AG04449 (cell line): ENCODE results near the gene RXRB.

Experiments
- CTCF ChIA-PET: fragments of 350-600 bp; formaldehyde crosslinking; extraction: SDS; loops from one replicate; lab custom pipeline; 2021; ENCODE audit warnings: antibody characterized with exemption; lab: Yijun Ruan, JAX
- POLR2A ChIA-PET: fragments of 400-600, 350-600 bp; formaldehyde crosslinking; extraction: SDS; loops from one replicate; lab custom pipeline; 2020; ENCODE audit warnings: antibody characterized with exemption, inconsistent platforms; lab: Yijun Ruan, JAX
- DNase-seq: peaks from one replicate; pipeline ENCODE4 v3.0.0-alpha.2; 2010; ENCODE audit warnings: low read depth, low spot score
- H3K4me3 ChIP-seq: 2 replicates; pipeline ENCODE4 v1.5.1; 2011; ENCODE audit warnings: low read depth, mild to moderate bottlenecking, control low read depth, low read length
- CTCF ChIP-seq: IDR thresholded peaks from one replicate; pipeline ENCODE4 v1.5.1; 2011; ENCODE audit warnings: mild to moderate bottlenecking, moderate library complexity, low read length, control low read depth, inconsistent platforms; ENCODE audit not compliant: insufficient read depth; ENCODE audit errors: missing control alignments

RXRB gene

GRCh38 chr6:33171016-33171879, 29.2 kb downstream of the RXRB start:
- no peak for DNase-seq
- no peak for TF ChIP-seq CTCF
- POLR2A ChIA-PET: no interaction called here
- no peak overlapping the region for H3K4me3 ChIP-seq
- CTCF ChIA-PET: interaction anchor here (1.0 to 4.3 kb wide), 7 partner anchors 9 to 303 kb away, joined by 3 to 44 read pairs (median 6); no protein-coding TSS in a partner anchor

GRCh38 chr6:33170176-33171015, 30.1 kb downstream of the RXRB start:
- POLR2A ChIA-PET: no interaction called here

GRCh38 chr6:33169291-33170175, 30.9 kb downstream of the RXRB start:
- CTCF ChIA-PET: no interaction called here
- H3K4me3 ChIP-seq: no peak overlapping the region
- no peak for DNase-seq
- POLR2A ChIA-PET: no interaction called here
- TF ChIP-seq CTCF: no peak

More at GRCh38 chr6:33170176-33171015, 30.1 kb downstream of the RXRB start:
- TF ChIP-seq CTCF: no peak
- H3K4me3 ChIP-seq: no peak overlapping the region
- DNase-seq: no peak
- CTCF ChIA-PET: interaction anchor here (1.0 kb wide), 1 partner anchor 8 kb away, joined by 4 read pairs; no protein-coding TSS in a partner anchor

GRCh38 chr6:33168639-33169038, 31.8 kb downstream of the RXRB start:
- CTCF ChIA-PET: interaction anchor here (1.0 kb wide), 1 partner anchor 80 kb away, joined by 3 read pairs; no protein-coding TSS in a partner anchor
- no peak overlapping the region for H3K4me3 ChIP-seq
- no peak for DNase-seq
- no peak for TF ChIP-seq CTCF
- POLR2A ChIA-PET: no interaction called here

- CTCF ChIA-PET: interaction anchor here (1.0 kb wide), 1 partner anchor 80 kb away, joined by 3 read pairs; no protein-coding TSS in a partner anchor
- POLR2A ChIA-PET: no interaction called here
- no peak for TF ChIP-seq CTCF
- no peak overlapping the region for H3K4me3 ChIP-seq
- DNase-seq: no peak
Observed at GRCh38 chr6:33168284-33168601, 32.2 kb downstream of the RXRB start.
